CD4-positive, alpha-beta T cell treated with Interleukin-15 for 1 hour (primary cell): ENCODE data around the gene CARD6.
"Not testable (repeated sequence)": the region's sequence is repeated elsewhere in the genome, so short reads cannot be mapped to it uniquely, and the experiment has no call there.

Source experiments
- DNase-seq: peaks from one replicate; pipeline ENCODE4 v3.0.0-alpha.2; 2020

CARD6 gene

GRCh38 chr5:40841068-40841805, at the start of gene CARD6:
Gene CARD6, plus strand, starts transcription at chr5:40841367. Its CDS starts 16 bp downstream, at chr5:40841383.
- no peak for DNase-seq

- no peak for DNase-seq
Observed at GRCh38 chr5:40791715-40792139, 49.4 kb upstream of the CARD6 start.

GRCh38 chr5:40792691-40793090, 48.5 kb upstream of the CARD6 start:
- DNase-seq = not testable (repeated sequence)

GRCh38 chr5:40794340-40794739, 46.8 kb upstream of the CARD6 start:
- not testable (repeated sequence) for DNase-seq

GRCh38 chr5:40794877-40795276, 46.3 kb upstream of the CARD6 start:
- DNase-seq = not testable (repeated sequence)

- no peak for DNase-seq
Observed at GRCh38 chr5:40796487-40796889, 44.7 kb upstream of the CARD6 start.

GRCh38 chr5:40797273-40798011, 43.7 kb upstream of the CARD6 start:
- peak; percentile 74 for DNase-seq

GRCh38 chr5:40798012-40798800, 43.0 kb upstream of the CARD6 start, which contains the start of gene PRKAA1:
Gene PRKAA1, minus strand, starts transcription at chr5:40798374. Its CDS starts 185 bp downstream, at chr5:40798189.
- DNase-seq = peak; percentile 91

- DNase-seq = no peak
Observed at GRCh38 chr5:40798801-40799210, 42.4 kb upstream of the CARD6 start.

GRCh38 chr5:40799258-40799657, 41.9 kb upstream of the CARD6 start:
- DNase-seq = no peak

- DNase-seq = no peak
Observed at GRCh38 chr5:40801771-40802562, 39.2 kb upstream of the CARD6 start.

GRCh38 chr5:40812125-40812524, 29.0 kb upstream of the CARD6 start:
- no peak for DNase-seq

GRCh38 chr5:40813698-40814281, 27.4 kb upstream of the CARD6 start:
- no peak for DNase-seq

GRCh38 chr5:40823459-40823858, 17.7 kb upstream of the CARD6 start:
- no peak for DNase-seq

- DNase-seq = not testable (repeated sequence)
Observed at GRCh38 chr5:40825461-40826043, 15.6 kb upstream of the CARD6 start.

GRCh38 chr5:40826489-40827187, 14.5 kb upstream of the CARD6 start:
- no peak for DNase-seq

GRCh38 chr5:40827188-40827977, 13.8 kb upstream of the CARD6 start:
- no peak for DNase-seq

- DNase-seq = no peak
Observed at GRCh38 chr5:40828021-40828631, 13.0 kb upstream of the CARD6 start.
